HepG2 (cell line): ENCODE measurements around the gene GPR4. TPM values are rescaled to one million over a fixed set of nuclear protein-coding genes. Genes with fewer than 3 reads are reported as not detected.

ENCODE experiments used
- BATF2 ChIP-seq: sonication (generic); formaldehyde crosslinking; IDR thresholded peaks from 2 replicates; pipeline ENCODE4 v1.8.0; 2022; ENCODE audit warnings: mild to moderate bottlenecking, missing genetic modification reagents, moderate library complexity
- CREB1 ChIP-seq, 2 experiments: fragments of 450-650 bp in 1 of 2; IDR thresholded peaks; 2 replicates each; pipeline ENCODE4 v1.6.1; 2016 to 2017; ENCODE audit warnings: control low read depth in 1 of 2, mild to moderate bottlenecking in 1 of 2, missing compliant biosample characterization in 1 of 2, missing genetic modification characterization in 1 of 2
- GATA4 ChIP-seq: sonication (generic); IDR thresholded peaks from 2 replicates; pipeline ENCODE4 v1.6.1; 2016; ENCODE audit warnings: antibody characterized with exemption, low read depth, borderline replicate concordance
- HNRNPK ChIP-seq: fragments of 200-400 bp; formaldehyde crosslinking; IDR thresholded peaks from 2 replicates; pipeline ENCODE4 v1.6.1; 2018; ENCODE audit warnings: low read length, low read depth, moderate library complexity, mild to moderate bottlenecking; ENCODE audit not compliant: poor library complexity, severe bottlenecking
- HOXA3 ChIP-seq: sonication (generic); formaldehyde crosslinking; IDR thresholded peaks from 2 replicates; pipeline ENCODE4 v1.5.0; 2020; ENCODE audit warnings: missing genetic modification reagents
- KAT8 ChIP-seq: IDR thresholded peaks from 2 replicates; pipeline ENCODE4 v1.6.1; 2016; ENCODE audit warnings: missing genetic modification reagents, missing compliant biosample characterization
- MXD3 ChIP-seq: IDR thresholded peaks from 2 replicates; pipeline ENCODE4 v1.6.1; 2016; ENCODE audit warnings: mild to moderate bottlenecking, missing biosample characterization, missing genetic modification reagents
- NKX3-1 ChIP-seq: sonication (generic); formaldehyde crosslinking; IDR thresholded peaks from 2 replicates; pipeline ENCODE4 v1.5.0; 2020; ENCODE audit warnings: missing genetic modification reagents
- PCBP2 ChIP-seq: fragments of 200-400 bp; formaldehyde crosslinking; optimal IDR thresholded peaks from 2 replicates; pipeline ENCODE3; 2018; ENCODE audit warnings: low read length, low read depth; ENCODE audit not compliant: poor library complexity, severe bottlenecking
- POLR2AphosphoS2 ChIP-seq: IDR thresholded peaks from 2 replicates; pipeline ENCODE4 v1.6.1; 2011; ENCODE audit warnings: low read depth, low read length, improper control_type of control experiment
- PRMT3 ChIP-seq: sonication (generic); formaldehyde crosslinking; IDR thresholded peaks from 2 replicates; pipeline ENCODE4 v1.8.1; 2022; ENCODE audit warnings: low read depth, mild to moderate bottlenecking, moderate library complexity, missing genetic modification reagents, borderline replicate concordance
- PRPF4 ChIP-seq: fragments of 200-400 bp; formaldehyde crosslinking; IDR thresholded peaks from 2 replicates; pipeline ENCODE4 v1.6.1; 2016; ENCODE audit warnings: low read length, low read depth; ENCODE audit not compliant: poor library complexity, severe bottlenecking
- RBM39 ChIP-seq: fragments of 200-400 bp; formaldehyde crosslinking; IDR thresholded peaks from one replicate; pipeline ENCODE4 v1.6.1; 2018; ENCODE audit warnings: antibody characterized with exemption, mild to moderate bottlenecking, low read depth, low read length; ENCODE audit not compliant: poor library complexity, severe bottlenecking
- RFXANK ChIP-seq: IDR thresholded peaks from 2 replicates; pipeline ENCODE4 v1.6.1; 2016
- SP2 ChIP-seq: sonication (generic); formaldehyde crosslinking; IDR thresholded peaks from 2 replicates; pipeline ENCODE4 v1.5.1; 2020; ENCODE audit warnings: mild to moderate bottlenecking, missing genetic modification reagents
- SPEN ChIP-seq: sonication (generic); formaldehyde crosslinking; IDR thresholded peaks from 2 replicates; pipeline ENCODE4 v1.5.1; 2020; ENCODE audit warnings: low read depth, mild to moderate bottlenecking, missing genetic modification reagents
- SYNCRIP ChIP-seq: fragments of 200-400 bp; formaldehyde crosslinking; IDR thresholded peaks from 2 replicates; pipeline ENCODE4 v1.6.1; 2018; ENCODE audit warnings: mild to moderate bottlenecking, low read depth, low read length; ENCODE audit not compliant: insufficient read depth
- TOE1 ChIP-seq: sonication (generic); formaldehyde crosslinking; IDR thresholded peaks from 2 replicates; pipeline ENCODE4 v1.4.0; 2020; ENCODE audit warnings: mild to moderate bottlenecking, missing genetic modification reagents
- YEATS4 ChIP-seq: sonication (generic); formaldehyde crosslinking; IDR thresholded peaks from 2 replicates; pipeline ENCODE4 v1.4.0; 2020; ENCODE audit warnings: missing genetic modification reagents, borderline replicate concordance
- ZFP37 ChIP-seq: sonication (generic); formaldehyde crosslinking; IDR thresholded peaks from 2 replicates; pipeline ENCODE4 v1.4.0; 2020; ENCODE audit warnings: missing genetic modification reagents, borderline replicate concordance
- ZMYM2 ChIP-seq: sonication (generic); formaldehyde crosslinking; IDR thresholded peaks from 2 replicates; pipeline ENCODE4 v1.8.0; 2022; ENCODE audit warnings: mild to moderate bottlenecking, missing genetic modification reagents
- ZNF124 ChIP-seq: sonication (generic); formaldehyde crosslinking; IDR thresholded peaks from 2 replicates; pipeline ENCODE4 v1.4.0; 2020; ENCODE audit warnings: missing genetic modification reagents
- ZNF460 ChIP-seq: sonication (generic); formaldehyde crosslinking; IDR thresholded peaks from 2 replicates; pipeline ENCODE4 v1.5.1; 2020; ENCODE audit warnings: missing genetic modification reagents, mild to moderate bottlenecking, borderline replicate concordance
- ZNF557 ChIP-seq: sonication (generic); formaldehyde crosslinking; IDR thresholded peaks from 2 replicates; pipeline ENCODE4 v1.4.0; 2020; ENCODE audit warnings: missing genetic modification reagents
- ZNF580 ChIP-seq: IDR thresholded peaks from 2 replicates; pipeline ENCODE4 v1.6.1; 2016; ENCODE audit warnings: low read depth, borderline replicate concordance
- ZNF607 ChIP-seq: sonication (generic); formaldehyde crosslinking; IDR thresholded peaks from 2 replicates; pipeline ENCODE4 v1.5.1; 2020; ENCODE audit warnings: missing genetic modification reagents, mild to moderate bottlenecking, borderline replicate concordance
- ZNF616 ChIP-seq: sonication (generic); formaldehyde crosslinking; IDR thresholded peaks from 2 replicates; pipeline ENCODE4 v1.5.0; 2020; ENCODE audit warnings: low read depth, mild to moderate bottlenecking, missing genetic modification reagents
- ZNF776 ChIP-seq: sonication (generic); formaldehyde crosslinking; IDR thresholded peaks from 2 replicates; pipeline ENCODE4 v1.4.0; 2020; ENCODE audit warnings: mild to moderate bottlenecking, missing genetic modification reagents
- ZNF879 ChIP-seq: sonication (generic); formaldehyde crosslinking; IDR thresholded peaks from 2 replicates; pipeline ENCODE4 v1.8.1; 2023; ENCODE audit warnings: missing genetic modification reagents
- polyA plus RNA-seq, 8 experiments: library from polyadenylated mRNA; depleted of rRNA in 3 of 8; stranded (reverse) in 7 of 8; unstranded in 1 of 8; fragments of >200 nt; fragmentation: Illumina TruSeq in 4 of 8; extraction: Trizol in 4 of 8; gene quantifications; 2 replicates each; pipeline versions ENCODE4 v1.2.1 to v1.2.3, GENCODE V29; 2011 to 2016; ENCODE audit warnings: low read depth in 4 of 8, missing spikeins in 1 of 8, mixed read lengths in 1 of 8; ENCODE audit not compliant: insufficient read depth in 1 of 8
- total RNA-seq, 5 experiments: library from RNA; depleted of rRNA; stranded (reverse); fragments of >200 nt; fragmentation: Illumina TruSeq; extraction: Trizol; gene quantifications; 2 replicates each; pipeline ENCODE4 v1.2.3, GENCODE V29; 2016; ENCODE audit warnings: low read depth in 1 of 5
- TF ChIP-seq, protein P1 (sequence below): sonication (generic); formaldehyde crosslinking; IDR thresholded peaks from 2 replicates; pipeline ENCODE4 v1.5.0; 2020; ENCODE audit warnings: missing genetic modification reagents

GPR4 gene
- total and polyA plus RNA-seq, 2 of the 13 experiments (the other 11 are each of a cell fraction or from before 2014, with no cell fraction given), result 0.15 TPM; not detected in 1

- TF ChIP-seq SYNCRIP (no peak), YEATS4 (peak; percentile 58; the same call in 1 of the 2 replicates), KAT8 (CRISPR knock-in tag) (peak; percentile 73; the same call in 1 of the 2 replicates), ZNF460 (no peak), ZNF879 (no peak; the same call in 1 of the 2 replicates), MXD3 (peak; percentile 87), NKX3-1 (CRISPR knock-in tag) (peak; percentile 87; the same call in 1 of the 2 replicates), BATF2 (CRISPR knock-in tag) (no peak; the same call in 1 of the 2 replicates), RFXANK (CRISPR knock-in tag) (no peak), PCBP2 (no peak), ZNF557 (0 out of 2 replicates have a peak, but pooled peaks have one; percentile 61), PRPF4 (no peak), RBM39 (peak; percentile 65), PRMT3 (CRISPR knock-in tag) (no peak), GATA4 (no peak), ZNF776 (CRISPR knock-in tag) (0 out of 2 replicates have a peak, but pooled peaks have one; percentile 43), SP2 (CRISPR knock-in tag) (no peak), CREB1 (IDR thresholded peaks at IDR 0.05) (no peak), CREB1 (CRISPR knock-in tag; IDR thresholded peaks at IDR 0.05) (no peak), ZNF580 (CRISPR knock-in tag) (peak; percentile 82; the same call in 1 of the 2 replicates), SPEN (CRISPR knock-in tag) (peak; percentile 70; the same call in 1 of the 2 replicates), HNRNPK (no peak), TOE1 (no peak; the same call in 1 of the 2 replicates), POLR2AphosphoS2 (no peak), ZNF607 (no peak), ZFP37 (no peak), ZNF616 (CRISPR knock-in tag) (no peak), ZNF124 (peak; percentile 87; the same call in 1 of the 2 replicates), ZMYM2 (no peak), HOXA3 (peak; percentile 83)
- TF ChIP-seq, protein P1, sequence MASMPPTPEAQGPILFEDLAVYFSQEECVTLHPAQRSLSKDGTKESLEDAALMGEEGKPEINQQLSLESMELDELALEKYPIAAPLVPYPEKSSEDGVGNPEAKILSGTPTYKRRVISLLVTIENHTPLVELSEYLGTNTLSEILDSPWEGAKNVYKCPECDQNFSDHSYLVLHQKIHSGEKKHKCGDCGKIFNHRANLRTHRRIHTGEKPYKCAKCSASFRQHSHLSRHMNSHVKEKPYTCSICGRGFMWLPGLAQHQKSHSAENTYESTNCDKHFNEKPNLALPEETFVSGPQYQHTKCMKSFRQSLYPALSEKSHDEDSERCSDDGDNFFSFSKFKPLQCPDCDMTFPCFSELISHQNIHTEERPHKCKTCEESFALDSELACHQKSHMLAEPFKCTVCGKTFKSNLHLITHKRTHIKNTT, result no peak
Observed at GRCh38 chr19:45591004-45591637, 10.9 kb downstream of the GPR4 start (continued).
